Renal cortical epithelial cell (primary cell): ENCODE data around the gene SENP1. TPM values are rescaled to one million over a fixed set of nuclear protein-coding genes. Genes with fewer than 3 reads are reported as not detected.

Experiments used
- DNase-seq: peaks from one replicate; pipeline ENCODE4 v3.0.0-alpha.2; 2011; ENCODE audit warnings: low read depth
- total RNA-seq: library from RNA; depleted of rRNA; stranded (reverse); fragments of >200 nt; gene quantifications from 2 replicates; pipeline ENCODE4 v1.2.3, GENCODE V29; 2014

Gene SENP1
- total RNA-seq, 1 donor from 2014 or later = 13.0 TPM

GRCh38 chr12:48017921-48018617, 87.8 kb downstream of the SENP1 start:
- no peak for DNase-seq

DNA sequence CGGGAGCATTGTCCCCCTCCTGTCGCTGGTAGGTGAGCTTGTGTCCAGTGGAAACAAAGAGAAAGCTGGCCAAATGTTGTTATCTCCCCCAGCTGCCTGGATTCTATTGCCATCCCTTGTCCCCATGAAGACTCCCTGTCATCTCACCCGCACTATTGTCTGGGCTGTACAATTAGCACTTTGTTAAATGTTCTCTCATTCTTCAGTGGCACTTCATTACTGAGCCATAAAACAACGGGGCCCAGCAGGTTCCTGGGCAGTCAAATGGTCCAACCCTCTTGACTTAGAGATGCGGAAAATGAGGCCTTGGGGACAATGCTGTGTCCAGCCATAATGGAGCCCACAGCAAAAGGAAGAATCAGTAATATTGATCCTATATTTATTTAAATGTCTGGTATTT, 88.4 kb downstream of the SENP1 start:
- no peak for DNase-seq

DNA sequence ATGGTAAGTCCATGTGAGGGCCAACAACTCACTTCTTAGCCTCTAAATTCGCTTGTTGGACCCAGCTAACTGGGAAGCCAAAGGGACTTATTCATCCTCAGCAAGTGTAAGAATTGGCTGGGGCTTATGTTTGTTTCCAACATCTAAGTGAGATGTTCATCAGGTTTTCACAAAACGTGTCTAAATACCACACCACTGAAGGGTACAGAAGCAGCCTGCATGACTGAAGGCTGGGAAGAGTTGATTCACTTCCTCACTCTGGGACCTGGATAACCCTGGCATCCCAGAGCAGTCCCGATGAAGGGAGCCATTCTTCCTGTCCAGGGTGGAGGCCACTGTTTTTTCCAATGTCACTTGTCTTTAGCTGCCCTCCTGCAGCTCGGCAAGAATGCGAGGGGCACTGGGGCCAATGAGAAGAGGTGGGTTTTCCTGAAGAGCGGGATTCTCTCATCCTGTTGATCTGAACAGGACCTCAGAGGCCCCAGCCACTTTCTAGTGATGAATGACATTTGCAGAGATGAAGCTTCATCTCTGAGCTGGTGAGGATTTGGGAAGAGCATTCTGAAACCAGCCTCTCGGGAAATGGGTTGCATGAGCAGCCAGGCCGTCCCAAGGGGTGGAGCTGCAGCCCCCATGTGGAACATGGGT, 89.4 kb downstream of the SENP1 start:
- DNase-seq = no peak

GRCh38 chr12:48015954-48016353, 89.9 kb downstream of the SENP1 start:
- DNase-seq = no peak

GRCh38 chr12:48015129-48015528, 90.8 kb downstream of the SENP1 start:
- no peak for DNase-seq

DNA sequence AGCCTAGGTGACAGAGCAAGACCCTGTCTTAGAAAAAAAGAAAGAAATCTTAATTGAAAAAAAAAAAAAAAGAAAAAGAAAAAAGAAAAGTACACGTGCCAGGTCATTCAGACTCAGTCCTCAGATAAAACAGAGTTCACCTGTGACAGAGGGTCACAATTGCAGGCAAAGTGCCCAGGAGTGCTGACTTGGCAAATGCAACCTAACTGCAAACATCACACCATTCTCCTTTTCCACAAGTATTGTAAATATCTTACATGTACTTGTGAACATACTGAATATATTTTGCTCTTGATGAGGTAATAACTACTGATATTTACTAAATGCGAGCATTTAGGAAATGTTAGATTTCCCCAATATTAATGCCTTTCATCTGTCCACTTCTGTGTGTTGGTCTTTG, 92.6 kb downstream of the SENP1 start:
- no peak for DNase-seq

- no peak for DNase-seq
These were observed 93.8 kb downstream of the SENP1 start for GRCh38 chr12:48012070-48012469.

- DNase-seq = no peak
These were observed 95.4 kb downstream of the SENP1 start for GRCh38 chr12:48010366-48010970.

- DNase-seq = no peak
These were observed 96.4 kb downstream of the SENP1 start for GRCh38 chr12:48009471-48009870.

DNA sequence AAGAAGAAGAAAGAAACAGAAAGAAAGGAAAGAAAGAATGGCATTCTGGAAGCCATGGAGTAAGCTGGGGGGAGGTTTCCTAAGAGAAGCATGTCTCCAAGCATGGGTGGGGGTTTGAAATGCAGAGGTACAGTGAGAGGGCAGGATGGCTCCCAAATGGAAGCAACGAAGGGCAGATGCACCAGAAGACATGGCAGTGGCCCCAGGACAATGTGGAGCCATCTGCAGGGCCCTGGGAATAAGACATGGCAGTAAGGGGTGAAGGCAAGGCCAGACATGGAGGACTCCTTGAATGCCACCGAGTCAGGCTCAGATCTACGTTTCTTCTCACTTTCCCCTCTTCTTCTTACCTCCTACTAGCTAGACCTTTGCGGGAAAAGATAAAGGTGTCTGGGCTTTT, 96.9 kb downstream of the SENP1 start:
- no peak for DNase-seq

GRCh38 chr12:48008349-48008748, 97.5 kb downstream of the SENP1 start:
- DNase-seq = no peak

GRCh38 chr12:48007206-48007605, 98.7 kb downstream of the SENP1 start:
- no peak for DNase-seq

GRCh38 chr12:48005750-48006021, 100.2 kb downstream of the SENP1 start:
- no peak for DNase-seq

DNA sequence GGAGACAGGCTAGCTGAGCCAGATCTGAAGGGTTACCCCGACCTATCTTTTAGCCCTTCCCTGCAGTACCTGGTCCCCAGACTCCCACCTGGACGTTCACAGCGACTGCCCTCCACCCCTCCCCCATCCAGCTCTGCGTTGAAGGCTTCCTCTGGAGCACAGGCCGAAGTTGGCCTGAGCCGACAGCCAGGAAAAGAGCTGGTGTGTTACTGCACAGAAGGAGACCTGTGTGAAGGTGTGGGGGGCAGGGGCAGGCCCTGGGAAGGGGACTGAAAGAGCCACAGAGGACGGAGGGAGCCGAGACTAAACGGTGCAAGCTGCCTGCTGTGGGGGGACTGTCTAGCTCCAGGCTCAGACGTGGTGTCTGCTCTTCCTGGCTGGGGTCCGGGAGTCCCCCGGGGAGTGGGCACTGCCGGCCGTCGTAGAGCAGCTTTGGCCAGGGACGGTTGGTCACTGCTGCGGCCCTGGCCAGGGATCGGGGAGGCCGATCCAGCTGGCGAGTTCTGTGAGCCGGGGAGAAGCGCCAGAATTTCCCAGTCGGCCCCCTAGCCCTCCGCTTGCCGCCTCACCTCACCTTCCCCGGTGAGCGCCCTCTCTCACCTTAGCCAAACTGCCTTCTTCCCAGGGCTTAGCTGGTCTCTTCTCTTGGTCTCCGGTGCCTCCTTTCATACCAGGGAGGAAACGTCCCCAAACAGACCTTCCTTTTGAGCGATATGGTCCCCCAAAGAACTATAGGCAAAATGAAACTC, 100.7 kb downstream of the SENP1 start:
- DNase-seq = no peak

GRCh38 chr12:48004053-48004941, 101.6 kb downstream of the SENP1 start, which contains the start of gene COL2A1:
Gene COL2A1 (minus strand): TSS chr12:48004476. CDS start chr12:48004321, 155 bp downstream.
- DNase-seq = no peak

DNA sequence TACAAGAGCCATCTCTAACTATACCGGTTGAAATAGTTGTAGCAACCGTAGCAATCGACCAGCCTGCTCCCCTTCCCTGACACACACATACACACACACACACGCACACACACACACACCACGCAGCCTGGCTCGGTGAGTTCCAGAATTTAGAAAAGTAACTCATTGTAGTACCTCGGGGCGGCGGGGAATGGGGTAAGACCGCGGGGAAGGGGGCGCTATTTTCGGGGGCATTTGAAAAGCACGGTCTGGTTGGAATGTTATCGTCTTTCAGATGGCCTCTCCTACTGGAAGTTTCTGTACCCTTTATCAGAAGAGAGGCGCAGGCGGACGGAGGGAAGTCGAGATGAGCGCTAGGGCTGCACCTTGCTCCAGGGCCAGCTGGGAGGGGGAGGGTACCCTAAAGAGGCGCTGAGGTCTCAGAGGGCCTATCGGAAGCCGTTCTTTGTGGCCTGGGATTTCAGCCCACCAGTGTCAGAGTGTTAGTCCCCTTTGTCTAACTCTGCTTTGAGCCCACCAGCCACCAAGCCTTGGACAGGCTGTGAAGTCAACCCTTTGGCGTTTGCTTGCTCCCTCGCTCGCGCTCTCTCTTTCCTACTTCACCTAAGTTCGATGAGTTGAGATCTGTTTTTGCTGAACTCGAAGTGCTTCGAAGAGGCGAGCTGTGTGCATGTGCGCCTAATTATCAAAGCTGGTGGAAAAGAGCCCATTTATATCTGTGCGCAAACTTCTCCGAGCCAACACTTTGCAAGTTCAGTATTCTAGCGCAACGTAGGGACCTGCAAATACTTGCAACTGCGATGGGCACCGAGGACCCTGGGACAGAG, 102.4 kb downstream of the SENP1 start:
- no peak for DNase-seq

- DNase-seq = no peak
These were observed 103.1 kb downstream of the SENP1 start for GRCh38 chr12:48002773-48003218.

DNA sequence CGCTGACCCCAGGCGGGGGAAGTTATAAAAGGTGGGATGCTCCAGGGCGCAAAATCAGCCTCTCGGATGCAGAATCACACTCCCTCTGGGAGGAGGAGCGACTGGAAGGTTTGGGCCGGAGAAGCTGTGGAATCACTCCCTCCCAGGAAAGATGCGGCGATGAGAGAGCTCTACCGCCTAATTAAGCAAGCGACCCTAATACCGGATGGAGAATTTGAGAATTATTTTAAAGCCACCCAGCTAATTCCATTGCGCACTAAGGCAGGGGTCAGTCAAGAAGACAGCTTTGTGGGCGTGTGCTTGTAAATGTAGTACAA, 103.5 kb downstream of the SENP1 start:
- no peak for DNase-seq

GRCh38 chr12:48001505-48002413, 104.1 kb downstream of the SENP1 start:
- DNase-seq = no peak
